GM18858 (cell line): ENCODE results near the gene LRRC3B.
"Not testable (repeated sequence)": the region's sequence is repeated elsewhere in the genome, so short reads cannot be mapped to it uniquely, and the experiment has no call there.

Experiments
- ATAC-seq: cut with Tn5 transposase; IDR thresholded peaks from one replicate; pipeline ENCODE4 v1.9.1; 2021; ENCODE audit not compliant: unreplicated experiment

LRRC3B gene

GRCh38 chr3:26622621-26623418, at the start of gene LRRC3B:
LRRC3B (plus strand) TSS chr3:26622772; CDS start chr3:26709673, 86,901 bp downstream.
- ATAC-seq: no peak

- ATAC-seq: no peak
Measured at GRCh38 chr3:26574766-26575165, 47.8 kb upstream of the LRRC3B start.

- ATAC-seq: no peak
Measured at GRCh38 chr3:26579116-26579515, 43.5 kb upstream of the LRRC3B start.

GRCh38 chr3:26587571-26587970, 35.0 kb upstream of the LRRC3B start:
- no peak for ATAC-seq

GRCh38 chr3:26588931-26589330, 33.6 kb upstream of the LRRC3B start:
- ATAC-seq: no peak

GRCh38 chr3:26589678-26590077, 32.9 kb upstream of the LRRC3B start:
- ATAC-seq: no peak

GRCh38 chr3:26590919-26591484, 31.6 kb upstream of the LRRC3B start:
- ATAC-seq: no peak

GRCh38 chr3:26591926-26592325, 30.6 kb upstream of the LRRC3B start:
- ATAC-seq: no peak

- ATAC-seq: no peak
Measured at GRCh38 chr3:26592451-26592850, 30.1 kb upstream of the LRRC3B start.

- no peak for ATAC-seq
Measured at GRCh38 chr3:26596335-26596734, 26.2 kb upstream of the LRRC3B start.

GRCh38 chr3:26603311-26603710, 19.3 kb upstream of the LRRC3B start:
- ATAC-seq: not testable (repeated sequence)

GRCh38 chr3:26603771-26604170, 18.8 kb upstream of the LRRC3B start:
- not testable (repeated sequence) for ATAC-seq

GRCh38 chr3:26614006-26614685, 8.4 kb upstream of the LRRC3B start:
- ATAC-seq: no peak

- ATAC-seq: no peak
Measured at GRCh38 chr3:26621176-26621575, 1.4 kb upstream of the LRRC3B start.

GRCh38 chr3:26621906-26622620, 509 bp upstream of the LRRC3B start:
- no peak for ATAC-seq

- no peak for ATAC-seq
Measured at GRCh38 chr3:26623419-26624208, 1.0 kb downstream of the LRRC3B start.

GRCh38 chr3:26624209-26624765, 1.7 kb downstream of the LRRC3B start:
- ATAC-seq: no peak

GRCh38 chr3:26625187-26625586, 2.6 kb downstream of the LRRC3B start:
- no peak for ATAC-seq

GRCh38 chr3:26627080-26627479, 4.5 kb downstream of the LRRC3B start:
- ATAC-seq: no peak

GRCh38 chr3:26628915-26629314, 6.3 kb downstream of the LRRC3B start:
- no peak for ATAC-seq
